ENCODE measurements around the gene TSR3. TPM values are rescaled to one million over a fixed set of nuclear protein-coding genes. Genes with fewer than 3 reads are reported as not detected.
A peak's percentile ranks its signal among the peaks of the same experiment; 100 is the strongest.

Gene TSR3
- total and polyA plus RNA-seq, 2 of the 13 experiments (the other 11 are each of a cell fraction or from before 2014, with no cell fraction given), result 24.2 to 51.0 TPM

DNA sequence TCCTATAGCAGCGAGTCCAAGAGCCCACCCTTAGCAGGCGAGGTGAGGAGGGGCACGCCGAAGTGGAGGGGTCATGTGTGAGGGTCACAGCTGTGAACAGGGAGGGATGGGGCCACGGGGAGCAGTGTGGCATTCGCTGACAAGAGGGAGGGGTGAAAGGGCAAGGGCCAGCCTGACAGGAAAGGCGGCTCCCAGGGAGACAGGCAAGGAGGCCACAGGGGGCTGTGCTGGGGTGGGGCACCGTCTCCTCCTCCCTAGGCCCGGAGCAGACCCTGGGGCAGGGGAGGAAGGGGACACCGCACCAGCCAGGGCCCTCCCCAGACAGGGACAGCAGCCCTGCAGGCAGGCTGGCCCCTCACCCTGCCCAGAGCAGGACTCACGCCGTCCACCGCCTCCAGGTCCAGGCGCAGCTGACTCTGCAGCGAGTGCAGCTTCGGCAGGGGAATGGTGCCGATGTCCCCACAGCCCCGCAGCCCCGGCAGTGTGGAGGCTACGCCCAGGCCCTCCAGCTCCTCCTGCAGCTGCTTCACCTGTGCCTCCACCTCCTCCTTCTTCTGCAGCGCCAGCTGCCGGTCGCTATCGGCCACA is 15.1 kb upstream of the TSR3 start:
- H3K27ac ChIP-seq (ENCODE audit: extremely low read length, insufficient read depth, low read length), result no peak overlapping the region
- H3K4me2 ChIP-seq (ENCODE audit: low read depth, low read length), result no peak overlapping the region
- H3K4me3 ChIP-seq (replicated peaks in 1 of 3; ENCODE audit: insufficient read depth in 1 of 3, low read depth in 2 of 3, low read length in 3 of 3), result no peak overlapping the region
- no peak for DNase-seq (ENCODE audit: low spot score)
- WGBS (ENCODE audit: low lambda C conversion rate), result 96% methylated on average over 14 of the region's 24 CpGs
- 0 out of 2 replicates have a peak, but pooled peaks have one; percentile 5 for TF ChIP-seq KDM2A (CRISPR knock-in tag; IDR thresholded peaks at IDR 0.05; ENCODE audit: borderline replicate concordance, low read depth)
- TF ChIP-seq AGO2 (optimal IDR thresholded peaks at IDR 0.05; ENCODE audit: low read depth, low read length), result peak; percentile 73
- no peak for TF ChIP-seq ZNF33A (CRISPR knock-in tag; IDR thresholded peaks at IDR 0.05; ENCODE audit: borderline replicate concordance)
- TF ChIP-seq RBM22 (optimal IDR thresholded peaks at IDR 0.05; ENCODE audit: low read length), result peak; percentile 14
- H4K20me1 ChIP-seq (ENCODE audit: insufficient read depth, low read length), result peaks cover 2% of the 10 kb centered on the region; the same call in 1 of the 2 replicates
- no peak for FAIRE-seq
- no peaks in the 10 kb centered on the region for H3K4me1 ChIP-seq (ENCODE audit: insufficient read depth, low read length)
- BruUV-seq (replicated peaks), result no TSS peak
- ChIA-PET CTCF (ENCODE audit: low intra/inter-chr PET ratio, low total read pairs) (no interaction called here), POLR2A (no interaction called here)
- ATAC-seq, result no peak
- H3K9ac ChIP-seq (ENCODE audit: insufficient read depth, low read depth, low read length), result no peak overlapping the region
- H3K79me2 ChIP-seq (ENCODE audit: insufficient read depth, low read length), result peaks cover 2% of the 10 kb centered on the region
- H3K36me3 ChIP-seq (replicated peaks in 1 of 2; ENCODE audit: control insufficient read depth in 1 of 2, insufficient read depth in 2 of 2, low read length in 2 of 2), result peaks cover 21 to 40% of the 10 kb centered on the region in 2 experiments
- H3K9me3 ChIP-seq (ENCODE audit: low read length), result no peaks in the 10 kb centered on the region
- no peaks in the 10 kb centered on the region for H3K27me3 ChIP-seq (ENCODE audit: control insufficient read depth in 1 of 2, insufficient read depth in 2 of 2, low read length in 2 of 2)
- no peak overlapping the region for H2AFZ ChIP-seq (ENCODE audit: low read length)
- in situ Hi-C loops (cut with HindIII; ENCODE audit: extremely low pct_ligation_motif_present, low pct_unique_long_range_greater_than_20kb), result no loop called here
- intact Hi-C loops (cut with micrococcal nuclease; ENCODE audit: unreplicated experiment), result no loop called here

DNA sequence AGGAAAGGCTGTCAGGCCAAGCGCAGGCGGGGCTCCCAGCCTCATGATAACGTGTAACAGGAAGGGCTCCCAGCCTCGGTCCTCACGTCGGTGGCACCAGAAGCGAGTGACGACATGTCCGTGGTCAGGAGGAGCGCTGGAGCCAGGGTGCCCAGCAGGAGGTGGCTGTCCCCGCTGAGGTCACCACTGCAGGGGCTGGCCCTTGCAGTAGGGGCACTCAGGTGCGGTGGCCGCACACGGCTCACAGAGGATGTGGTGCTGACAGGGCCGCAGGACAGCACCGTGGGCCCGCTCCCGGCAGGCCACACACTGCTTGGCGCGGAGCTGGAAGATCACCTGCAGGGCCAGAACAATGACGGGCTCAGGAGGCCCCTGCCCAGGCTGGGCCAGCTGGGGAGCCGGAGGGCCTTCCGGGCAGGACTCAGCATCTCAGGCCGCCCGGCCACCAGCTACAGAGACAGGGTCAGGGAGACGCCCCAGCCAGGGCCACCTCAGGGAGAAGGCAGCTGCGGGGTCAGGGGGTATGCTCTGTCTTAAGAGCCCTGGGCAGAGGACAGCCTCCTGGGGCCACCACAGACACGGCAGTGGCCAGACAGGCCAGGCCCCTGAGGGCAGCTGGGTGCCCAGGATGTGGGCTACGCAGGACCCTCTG is 14.5 kb upstream of the TSR3 start:
- 94% methylated on average over 14 of the region's 29 CpGs for WGBS (ENCODE audit: low lambda C conversion rate)
- H3K4me1 ChIP-seq (ENCODE audit: insufficient read depth, low read length), result no peaks in the 10 kb centered on the region
- H3K9ac ChIP-seq (ENCODE audit: insufficient read depth, low read depth, low read length), result no peak overlapping the region
- H3K4me2 ChIP-seq (ENCODE audit: low read depth, low read length), result no peak overlapping the region
- ChIA-PET CTCF (ENCODE audit: low intra/inter-chr PET ratio, low total read pairs) (no interaction called here), POLR2A (no interaction called here)
- no peak for FAIRE-seq
- no peak overlapping the region for H2AFZ ChIP-seq (ENCODE audit: low read length)
- H3K27ac ChIP-seq (ENCODE audit: extremely low read length, insufficient read depth, low read length), result no peak overlapping the region
- in situ Hi-C loops (cut with HindIII; ENCODE audit: extremely low pct_ligation_motif_present, low pct_unique_long_range_greater_than_20kb) (no loop called here), intact Hi-C loops (cut with micrococcal nuclease; ENCODE audit: unreplicated experiment) (no loop called here)
- ATAC-seq, result no peak
- H3K36me3 ChIP-seq (replicated peaks in 1 of 2; ENCODE audit: control insufficient read depth in 1 of 2, insufficient read depth in 2 of 2, low read length in 2 of 2), result peaks cover 21 to 43% of the 10 kb centered on the region in 2 experiments
- H4K20me1 ChIP-seq (ENCODE audit: insufficient read depth, low read length), result peaks cover 2% of the 10 kb centered on the region; the same call in 1 of the 2 replicates
- BruUV-seq (replicated peaks), result no TSS peak
- no peaks in the 10 kb centered on the region for H3K27me3 ChIP-seq (ENCODE audit: control insufficient read depth in 1 of 2, insufficient read depth in 2 of 2, low read length in 2 of 2)
- TF ChIP-seq KDM2A (CRISPR knock-in tag; IDR thresholded peaks at IDR 0.05; ENCODE audit: borderline replicate concordance, low read depth) (0 out of 2 replicates have a peak, but pooled peaks have one; percentile 13), ZNF781 (CRISPR knock-in tag; IDR thresholded peaks at IDR 0.05; ENCODE audit: borderline replicate concordance, not compliant biosample characterization) (no peak), AGO2 (optimal IDR thresholded peaks at IDR 0.05; ENCODE audit: low read depth, low read length) (peak; percentile 84)
- no peak overlapping the region for H3K4me3 ChIP-seq (replicated peaks in 1 of 3; ENCODE audit: insufficient read depth in 1 of 3, low read depth in 2 of 3, low read length in 3 of 3)
- DNase-seq (ENCODE audit: low spot score), result no peak
- peaks cover 2% of the 10 kb centered on the region for H3K79me2 ChIP-seq (ENCODE audit: insufficient read depth, low read length)
- H3K9me3 ChIP-seq (ENCODE audit: low read length), result no peaks in the 10 kb centered on the region
